Body of pancreas (tissue), 4 donors: Measurements from ENCODE around the gene NHSL1. TPM values are rescaled to one million over a fixed set of nuclear protein-coding genes. Genes with fewer than 3 reads are reported as not detected.
"Not testable (repeated sequence)": the region's sequence is repeated elsewhere in the genome, so short reads cannot be mapped to it uniquely, and the experiment has no call there.

Source experiments
- ATAC-seq: fragments of 150-250 bp; one replicate; pipeline ENCODE4 v1.9.1; 2016
- DNase-seq, 4 donors: peaks; one replicate each; pipeline ENCODE4 v3.0.0-alpha.2; 2019
- H3K27ac ChIP-seq, 4 donors: fragments of 200-600 bp; sonication (generic); 1 replicate in 3 of 4; 2 replicates in 1 of 4; pipeline versions ENCODE4 v1.5.1 to v1.6.1; 2016 to 2019; ENCODE audit warnings: mild to moderate bottlenecking in 1 of 4, mixed read lengths in 1 of 4, moderate library complexity in 1 of 4
- H3K27me3 ChIP-seq, 2 donors: fragments of 200-600 bp; sonication (generic); one replicate each; pipeline ENCODE4 v1.6.0; 2016; ENCODE audit warnings: mild to moderate bottlenecking in 1 of 2
- H3K36me3 ChIP-seq, 2 donors: fragments of 200-600 bp; sonication (generic); replicated peaks in 1 of 2; 2 replicates each; pipeline ENCODE4 v1.5.1; 2016; ENCODE audit warnings: low read depth in 2 of 2; ENCODE audit not compliant: insufficient read depth in 1 of 2
- H3K4me1 ChIP-seq: fragments of 200-600 bp; sonication (generic); one replicate; pipeline ENCODE4 v1.6.0; 2016
- H3K4me3 ChIP-seq, 2 donors: fragments of 200-600 bp; sonication (generic); 1 replicate in 1 of 2; 2 replicates in 1 of 2; pipeline ENCODE4 v1.5.1; 2016 to 2019
- H3K9me3 ChIP-seq, 3 donors: fragments of 200-600 bp; sonication (generic); 1 replicate in 2 of 3; 2 replicates in 1 of 3; pipeline ENCODE4 v1.5.1; 2016
- POLR2A ChIP-seq, 3 donors: fragments of 450-650 bp; IDR thresholded peaks; one replicate each; pipeline ENCODE4 v1.6.1; 2016; ENCODE audit warnings: antibody characterized with exemption in 3 of 3, mild to moderate bottlenecking in 2 of 3
- WGBS, 2 donors: methylation state at CpG; one replicate each; pipeline ENCODE4 v1.1.5; 2017; 5-methylcytosine and 5-hydroxymethylcytosine counted together
- intact Hi-C: fragments of 100-400 bp; cut with DNase I; formaldehyde crosslinking; loops from one replicate; pipeline ENCODE4 v1.15.1; 2023
- total RNA-seq, 2 donors: library from RNA; depleted of rRNA; stranded (reverse); fragments of >200 nt; gene quantifications; one replicate each; pipeline ENCODE4 v1.1.0, GENCODE V29; 2016
- TF ChIP-seq, protein P1 (sequence below), 7 experiments: fragments of 450-650 bp in 4 of 7; fragments of 200-600 bp in 3 of 7; sonication (generic) in 3 of 7; IDR thresholded peaks; one replicate each; pipeline ENCODE4 v1.5.1; 2016 to 2019; ENCODE audit warnings: antibody characterized with exemption in 7 of 7

The NHSL1 gene
- total RNA-seq, 2 donors from 2014 or later: 5.2 to 7.3 TPM

DNA sequence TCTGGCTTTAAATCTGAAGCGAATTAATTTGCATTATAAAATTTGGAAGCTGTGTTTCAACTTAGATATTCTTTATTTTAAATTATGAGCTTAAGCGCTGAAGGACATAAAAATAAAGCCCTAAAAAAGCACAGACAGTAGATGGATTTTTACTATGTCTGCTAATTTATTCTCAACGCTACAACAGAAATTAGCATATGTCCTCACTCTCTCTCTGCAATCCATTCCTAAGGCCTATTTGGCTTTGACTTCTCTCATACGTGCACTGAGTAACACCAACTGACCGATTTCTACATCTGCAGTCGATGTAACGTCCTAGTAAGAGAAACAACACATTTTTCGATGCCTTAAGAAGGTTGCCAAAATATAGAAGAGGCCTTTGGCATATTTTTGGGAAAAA lies 71.6 kb downstream of the NHSL1 start:
- no peaks in the 10 kb centered on the region for H3K27me3 ChIP-seq
- TF ChIP-seq, protein P1, sequence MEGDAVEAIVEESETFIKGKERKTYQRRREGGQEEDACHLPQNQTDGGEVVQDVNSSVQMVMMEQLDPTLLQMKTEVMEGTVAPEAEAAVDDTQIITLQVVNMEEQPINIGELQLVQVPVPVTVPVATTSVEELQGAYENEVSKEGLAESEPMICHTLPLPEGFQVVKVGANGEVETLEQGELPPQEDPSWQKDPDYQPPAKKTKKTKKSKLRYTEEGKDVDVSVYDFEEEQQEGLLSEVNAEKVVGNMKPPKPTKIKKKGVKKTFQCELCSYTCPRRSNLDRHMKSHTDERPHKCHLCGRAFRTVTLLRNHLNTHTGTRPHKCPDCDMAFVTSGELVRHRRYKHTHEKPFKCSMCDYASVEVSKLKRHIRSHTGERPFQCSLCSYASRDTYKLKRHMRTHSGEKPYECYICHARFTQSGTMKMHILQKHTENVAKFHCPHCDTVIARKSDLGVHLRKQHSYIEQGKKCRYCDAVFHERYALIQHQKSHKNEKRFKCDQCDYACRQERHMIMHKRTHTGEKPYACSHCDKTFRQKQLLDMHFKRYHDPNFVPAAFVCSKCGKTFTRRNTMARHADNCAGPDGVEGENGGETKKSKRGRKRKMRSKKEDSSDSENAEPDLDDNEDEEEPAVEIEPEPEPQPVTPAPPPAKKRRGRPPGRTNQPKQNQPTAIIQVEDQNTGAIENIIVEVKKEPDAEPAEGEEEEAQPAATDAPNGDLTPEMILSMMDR (IDR thresholded peaks at IDR 0.05): no peak
- no peak for TF ChIP-seq POLR2A (IDR thresholded peaks at IDR 0.05)
- DNase-seq (no peak), ATAC-seq (no peak)
- 87 to 89% methylated on average over 8 of the region's 8 CpGs for WGBS, 2 donors
- H3K9me3 ChIP-seq: no peaks in the 10 kb centered on the region
- H3K27ac ChIP-seq: no peak overlapping the region
- no peak overlapping the region for H3K4me3 ChIP-seq
- no peaks in the 10 kb centered on the region for H3K4me1 ChIP-seq
- H3K36me3 ChIP-seq: peaks cover 0 to 3% of the 10 kb centered on the region in 2 donors
- intact Hi-C loops: loop anchor here (5.0 kb wide), 1 partner anchor 165 kb away; no protein-coding TSS in a partner anchor

DNA sequence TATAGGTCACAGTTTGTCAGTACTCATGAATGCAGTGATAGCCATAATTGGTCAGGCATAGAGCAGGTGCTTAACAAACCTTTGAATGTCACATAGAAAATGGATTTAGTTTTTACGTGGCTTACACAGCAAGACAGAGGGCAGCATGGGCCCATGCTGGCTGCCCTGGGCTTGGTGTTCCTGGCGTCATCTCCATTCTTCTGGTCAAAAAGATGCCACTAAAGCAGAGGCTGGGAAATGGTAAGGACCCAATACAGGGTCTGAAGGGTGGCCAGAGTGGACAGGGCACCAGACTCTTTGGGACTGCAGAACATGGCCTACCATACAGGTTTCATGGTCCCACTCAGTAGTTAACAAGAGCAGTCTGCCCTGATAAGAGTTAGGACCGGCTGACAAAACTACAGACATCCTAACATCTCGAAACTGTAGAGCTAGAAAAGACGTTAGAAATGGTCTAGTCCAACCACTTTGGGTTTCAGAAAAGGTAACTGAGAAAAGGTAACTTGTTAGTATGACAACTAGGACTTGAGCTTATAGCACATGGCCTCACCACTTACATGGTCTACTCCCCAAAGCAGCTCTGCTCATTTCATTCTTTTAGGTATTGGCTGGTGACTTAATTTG lies 72.7 kb downstream of the NHSL1 start:
- Histone ChIP-seq H3K27ac (no peak overlapping the region), H3K4me1 (no peaks in the 10 kb centered on the region), H3K9me3 (no peaks in the 10 kb centered on the region), H3K4me3 (no peak overlapping the region), H3K36me3 (peaks cover 0 to 2% of the 10 kb centered on the region in 2 donors), H3K27me3 (no peaks in the 10 kb centered on the region)
- WGBS, 2 donors: 57 to 76% methylated on average over 5 of the region's 5 CpGs
- ATAC-seq (no peak), DNase-seq (no peak)
- TF ChIP-seq, protein P1 (IDR thresholded peaks at IDR 0.05): no peak
- no peak for TF ChIP-seq POLR2A (IDR thresholded peaks at IDR 0.05)
- intact Hi-C loops: loop anchor here (5.0 kb wide), 1 partner anchor 166 kb away; no protein-coding TSS in a partner anchor

DNA sequence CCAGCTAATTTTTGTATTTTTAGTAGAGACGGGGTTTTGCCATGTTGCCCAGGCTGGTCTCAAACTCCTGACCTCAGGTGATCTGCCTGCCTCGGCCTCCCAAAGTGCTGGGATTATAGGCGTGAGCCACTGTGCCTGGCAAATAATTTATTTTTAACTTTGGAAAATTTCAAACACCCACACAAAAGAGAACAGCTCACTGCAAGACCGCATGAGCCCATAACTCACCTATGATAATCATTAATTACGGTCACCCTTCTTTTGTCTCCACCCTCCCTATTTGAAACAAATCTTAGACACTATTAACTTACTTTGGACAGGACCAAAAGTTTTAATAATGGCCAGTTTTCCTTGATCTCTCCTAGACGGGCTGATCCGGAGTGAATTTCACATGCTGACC lies 74.0 kb downstream of the NHSL1 start:
- WGBS, 2 donors: 82 to 85% methylated on average over 7 of the region's 7 CpGs
- not testable (repeated sequence) for H3K4me1 ChIP-seq, ATAC-seq, H3K4me3 ChIP-seq, H3K27ac ChIP-seq, DNase-seq, H3K27me3 ChIP-seq, H3K9me3 ChIP-seq, H3K36me3 ChIP-seq
- intact Hi-C loops: loop anchor here (5.0 kb wide), 1 partner anchor 167 kb away; no protein-coding TSS in a partner anchor

DNA sequence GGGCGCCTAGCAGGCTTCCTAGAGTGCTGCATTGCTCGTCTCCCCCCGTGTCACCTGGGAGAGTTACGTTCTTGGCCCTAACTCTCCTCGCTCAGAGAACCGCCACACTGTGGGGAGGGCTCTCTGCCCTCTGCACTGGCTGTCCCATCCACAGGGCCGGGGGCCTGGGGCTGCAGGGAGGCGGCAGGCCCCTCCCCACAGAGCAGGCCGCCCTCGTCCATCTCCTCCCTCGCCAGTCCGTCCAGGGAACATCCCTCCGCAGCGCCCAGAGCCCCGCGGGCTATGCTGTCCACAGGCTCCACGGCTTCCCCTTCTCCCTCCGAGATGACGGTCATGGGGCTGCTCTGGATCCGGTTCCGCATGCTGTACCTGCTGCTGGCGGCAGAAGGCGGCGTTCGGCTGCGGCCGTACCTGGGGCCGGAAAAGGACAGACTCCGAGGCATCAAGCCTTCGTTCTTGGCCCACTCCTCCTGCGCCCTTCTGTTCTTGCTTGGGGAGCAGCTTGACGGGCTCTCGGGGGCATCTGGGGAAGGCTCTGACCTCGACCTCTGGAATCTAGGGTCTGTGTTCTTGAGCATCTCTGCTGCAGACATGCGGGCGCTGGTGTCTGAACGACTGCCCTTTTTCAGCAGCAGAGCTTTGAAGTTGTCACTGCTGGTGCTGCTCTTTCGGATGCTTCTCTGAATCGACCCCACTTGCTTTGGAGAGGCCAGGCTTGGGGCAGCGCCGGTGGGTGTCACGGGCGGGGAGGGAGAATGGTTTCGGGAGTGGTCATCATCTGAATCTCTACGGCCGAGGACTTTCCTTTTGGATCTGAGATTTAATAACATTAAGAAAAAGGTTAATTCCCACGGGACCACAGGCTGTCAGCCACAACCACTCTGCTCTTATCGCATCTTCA lies 75.0 kb downstream of the NHSL1 start:
- Histone ChIP-seq H3K4me1 (no peaks in the 10 kb centered on the region), H3K27me3 (no peaks in the 10 kb centered on the region), H3K9me3 (no peaks in the 10 kb centered on the region), H3K4me3 (no peak overlapping the region), H3K27ac (no peak overlapping the region), H3K36me3 (peaks cover 0 to 2% of the 10 kb centered on the region in 2 donors)
- ATAC-seq (no peak), DNase-seq (no peak)
- TF ChIP-seq, protein P1 (IDR thresholded peaks at IDR 0.05): no peak
- no peak for TF ChIP-seq POLR2A (IDR thresholded peaks at IDR 0.05)
- intact Hi-C loops: no loop called here
- WGBS, 2 donors: 93 to 95% methylated on average over 42 to 47 of the region's 48 CpGs

DNA sequence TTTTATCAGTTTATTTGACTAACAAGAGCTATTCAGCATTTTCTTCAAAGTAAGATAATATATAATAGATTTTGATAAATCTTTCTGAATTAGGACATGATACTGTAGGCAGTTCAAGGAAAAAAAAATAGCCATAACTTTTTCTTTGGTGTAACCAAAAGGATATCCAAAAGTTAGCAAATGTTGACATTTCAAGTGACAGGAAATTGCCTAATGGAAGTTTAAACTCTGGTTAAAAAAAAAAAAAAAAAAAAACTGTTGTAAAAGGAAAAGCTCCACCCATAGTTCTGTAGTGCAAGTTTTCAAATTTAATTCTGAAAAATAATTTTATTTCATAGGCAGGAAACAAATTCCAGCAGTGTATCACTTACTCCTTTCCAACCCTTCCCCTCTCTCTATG lies 76.4 kb downstream of the NHSL1 start:
- Histone ChIP-seq H3K4me1 (no peaks in the 10 kb centered on the region), H3K36me3 (peaks cover 0 to 2% of the 10 kb centered on the region in 2 donors), H3K4me3 (no peak overlapping the region), H3K27me3 (no peaks in the 10 kb centered on the region), H3K27ac (no peak overlapping the region), H3K9me3 (no peaks in the 10 kb centered on the region)
- no peak for TF ChIP-seq POLR2A (IDR thresholded peaks at IDR 0.05)
- TF ChIP-seq, protein P1 (IDR thresholded peaks at IDR 0.05): no peak
- intact Hi-C loops: no loop called here
- no peak for DNase-seq
- ATAC-seq: no peak
